HG03097 (cell line): ENCODE results near the gene GSE1.

Experiments
- ATAC-seq: cut with Tn5 transposase; IDR thresholded peaks from one replicate; pipeline ENCODE4 v1.9.1; 2021; ENCODE audit not compliant: unreplicated experiment, low FRiP score

The GSE1 gene

GRCh38 chr16:85573696-85574641 is 39.2 kb upstream of the GSE1 start:
- ATAC-seq, result no peak

DNA sequence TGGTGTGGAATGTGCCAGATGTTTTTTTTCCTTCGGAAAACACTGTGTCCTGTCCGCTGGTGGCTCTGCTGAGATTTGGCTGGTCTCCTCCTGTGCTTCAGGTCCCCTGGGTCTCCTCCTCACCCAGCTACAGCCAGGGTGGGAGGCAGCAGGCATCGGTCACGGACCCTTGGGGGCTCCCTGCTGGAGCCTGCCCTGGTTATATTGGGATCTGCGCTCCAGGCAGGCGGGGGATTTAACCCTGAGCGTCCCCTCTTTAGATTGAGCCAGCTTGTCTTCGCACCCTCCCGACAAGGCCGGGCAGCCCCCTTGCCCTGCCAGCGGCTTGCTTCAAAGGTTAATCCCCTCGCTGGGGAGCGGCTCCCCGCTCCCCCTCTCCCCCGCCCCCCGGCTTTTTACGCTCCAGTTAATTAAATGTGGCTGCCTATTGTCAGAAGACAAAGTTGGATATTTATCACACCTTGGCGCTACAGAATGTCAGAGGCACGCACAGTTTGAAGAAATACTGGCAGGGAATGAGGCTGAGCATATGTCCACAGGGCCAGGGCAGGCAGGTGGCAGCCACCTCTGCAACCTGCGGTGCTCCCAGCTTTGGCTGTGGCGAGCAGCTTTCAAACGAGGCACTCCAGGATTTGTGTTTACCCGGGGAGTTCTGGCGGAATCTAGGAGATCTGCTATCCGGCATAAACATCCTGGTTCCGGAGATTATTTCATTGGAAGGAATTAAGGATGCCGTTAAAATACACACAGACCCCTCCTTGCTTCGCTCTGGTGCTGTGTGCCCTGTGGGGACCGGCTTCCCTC is 38.2 kb upstream of the GSE1 start:
- no peak for ATAC-seq

- no peak for ATAC-seq
These were observed 37.2 kb upstream of the GSE1 start for GRCh38 chr16:85575920-85576319.

DNA sequence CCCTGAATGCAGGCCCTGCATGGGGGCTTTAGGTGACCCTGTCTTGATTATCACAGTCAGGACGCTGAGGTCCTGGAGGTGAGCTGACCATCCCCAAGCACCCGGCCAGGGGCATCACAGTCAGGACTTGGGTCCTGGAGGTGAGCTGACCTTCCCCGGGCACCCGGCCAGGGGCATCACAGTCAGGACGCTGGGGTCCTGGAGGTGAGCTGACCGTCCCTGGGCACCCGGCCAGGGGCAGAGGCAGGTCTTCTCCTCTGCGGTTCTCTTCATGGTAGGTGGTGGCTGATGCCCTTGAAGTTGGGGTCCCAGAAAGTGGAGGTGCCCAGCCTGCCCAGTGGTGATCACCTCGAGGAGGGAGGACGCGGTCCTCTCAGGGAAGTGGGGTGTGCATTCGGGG is 36.2 kb upstream of the GSE1 start:
- no peak for ATAC-seq

- ATAC-seq, result no peak
These were observed 35.1 kb upstream of the GSE1 start for GRCh38 chr16:85577899-85578598.

DNA sequence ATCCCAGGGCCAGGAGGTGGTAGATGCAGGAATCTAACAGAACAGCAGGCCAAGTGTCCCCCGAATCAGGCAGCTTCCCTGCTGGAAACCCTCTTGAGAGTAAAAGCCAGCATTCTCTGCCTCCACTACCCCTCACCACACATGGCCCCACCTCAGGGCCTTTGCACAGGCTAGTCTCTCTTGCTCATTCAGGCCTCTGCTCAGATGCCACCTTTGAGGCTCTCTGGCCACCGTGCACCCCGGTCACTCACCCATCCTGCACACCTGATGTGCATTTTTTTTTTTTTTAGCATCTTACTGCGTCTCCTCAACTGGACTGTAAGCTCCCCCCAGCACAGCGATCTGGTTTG is 34.5 kb upstream of the GSE1 start:
- no peak for ATAC-seq

- ATAC-seq, result no peak
These were observed 33.9 kb upstream of the GSE1 start for GRCh38 chr16:85579191-85579590.

GRCh38 chr16:85579923-85580580 is 33.1 kb upstream of the GSE1 start:
- no peak for ATAC-seq

DNA sequence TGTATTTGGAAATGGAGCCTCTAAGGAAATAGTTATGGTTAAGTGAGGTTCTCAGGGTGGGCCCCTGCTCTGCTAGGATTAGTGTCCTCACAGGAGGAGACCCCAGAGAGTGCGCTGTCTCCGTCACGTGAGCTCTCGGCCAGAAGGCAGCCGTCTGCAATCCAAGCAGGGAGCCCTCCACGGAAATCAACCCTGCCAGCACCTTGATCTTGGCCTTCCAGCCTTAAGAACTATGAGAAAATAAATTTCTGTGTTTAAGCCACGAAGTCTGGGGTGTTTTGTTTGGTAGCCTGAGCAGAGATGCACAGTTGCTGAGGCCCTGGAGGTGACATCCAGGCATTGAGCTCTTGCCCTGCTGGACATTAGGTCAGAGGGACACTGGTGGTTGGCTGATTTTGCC is 32.4 kb upstream of the GSE1 start:
- ATAC-seq, result no peak

DNA sequence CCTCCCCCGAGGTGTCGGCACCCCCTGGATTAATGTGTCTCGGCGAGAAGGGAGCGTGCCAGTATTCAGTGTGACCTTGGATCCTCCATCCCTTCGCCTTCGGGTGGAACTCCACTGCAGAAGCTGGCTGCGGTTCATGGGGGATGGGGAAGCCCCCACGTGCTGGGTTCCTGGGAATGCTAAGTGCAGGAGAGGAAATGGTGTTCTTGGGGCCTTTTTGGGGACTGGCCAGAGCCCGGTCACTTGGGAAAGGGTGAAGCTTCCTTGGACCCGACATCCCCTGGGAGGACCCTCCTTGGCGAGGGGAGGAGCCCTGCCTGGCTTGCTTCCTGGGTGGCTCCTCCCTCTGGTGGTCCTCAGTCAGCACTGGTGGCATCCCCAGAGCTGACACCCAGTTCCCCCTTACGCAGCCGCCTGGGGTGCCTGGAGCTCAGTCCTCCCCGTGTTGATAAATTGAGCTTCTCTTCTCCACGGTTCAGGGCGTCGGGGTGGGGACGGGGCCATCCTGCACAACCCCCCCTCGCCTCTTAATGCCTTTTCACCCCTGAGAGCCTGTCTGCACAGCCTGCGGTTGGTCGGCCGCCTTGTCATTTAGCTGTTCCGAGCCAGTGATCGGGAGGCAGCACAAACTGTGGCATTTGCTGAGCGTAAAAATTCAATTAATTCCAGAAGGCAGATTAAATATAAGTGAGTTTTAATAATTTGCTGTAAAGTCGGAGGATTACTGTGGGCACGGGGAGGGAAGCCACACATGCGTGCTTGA is 30.7 kb upstream of the GSE1 start:
- ATAC-seq, result no peak

- ATAC-seq, result no peak
These were observed 29.5 kb upstream of the GSE1 start for GRCh38 chr16:85583491-85584181.

DNA sequence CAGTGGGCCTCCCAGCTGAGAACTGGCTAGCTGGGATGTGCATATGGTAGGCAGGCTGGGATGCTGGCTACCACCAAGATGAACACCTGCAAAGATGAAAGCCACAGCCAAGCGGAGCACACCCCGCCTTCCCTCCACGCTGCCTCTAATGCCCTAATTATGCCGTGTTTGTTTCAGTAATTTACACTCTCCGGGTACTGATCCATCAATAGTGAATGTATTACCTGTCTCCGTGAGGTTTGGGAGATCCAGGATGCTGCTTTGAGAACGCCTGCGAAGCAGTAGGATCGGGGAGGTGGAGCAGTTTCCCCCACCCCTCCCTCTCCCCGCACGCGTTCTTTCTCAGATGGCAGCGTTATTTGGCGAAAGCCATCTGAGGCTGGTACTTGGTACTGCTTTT is 28.9 kb upstream of the GSE1 start:
- ATAC-seq, result no peak

GRCh38 chr16:85584819-85585282 is 28.3 kb upstream of the GSE1 start:
- ATAC-seq, result no peak

DNA sequence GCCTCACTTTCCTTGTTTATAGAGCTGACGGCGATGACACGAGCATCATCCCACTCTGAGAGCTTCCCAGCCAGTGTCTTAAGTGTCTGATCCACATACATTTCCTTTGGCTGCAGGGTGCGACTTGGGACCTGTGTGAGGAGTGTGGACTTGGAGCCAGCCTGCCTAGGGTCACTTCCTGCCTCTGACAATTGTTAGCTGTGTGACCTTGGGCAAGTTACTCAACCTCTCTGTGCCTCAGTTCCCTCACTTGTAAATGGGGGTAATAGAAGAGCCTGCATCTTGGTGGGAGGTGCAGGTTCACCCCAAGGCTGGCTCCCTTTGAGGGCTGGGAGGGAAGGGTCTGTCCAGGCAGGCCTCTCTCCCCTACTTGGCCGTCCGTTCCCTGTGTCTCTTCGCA is 27.4 kb upstream of the GSE1 start:
- ATAC-seq, result no peak

DNA sequence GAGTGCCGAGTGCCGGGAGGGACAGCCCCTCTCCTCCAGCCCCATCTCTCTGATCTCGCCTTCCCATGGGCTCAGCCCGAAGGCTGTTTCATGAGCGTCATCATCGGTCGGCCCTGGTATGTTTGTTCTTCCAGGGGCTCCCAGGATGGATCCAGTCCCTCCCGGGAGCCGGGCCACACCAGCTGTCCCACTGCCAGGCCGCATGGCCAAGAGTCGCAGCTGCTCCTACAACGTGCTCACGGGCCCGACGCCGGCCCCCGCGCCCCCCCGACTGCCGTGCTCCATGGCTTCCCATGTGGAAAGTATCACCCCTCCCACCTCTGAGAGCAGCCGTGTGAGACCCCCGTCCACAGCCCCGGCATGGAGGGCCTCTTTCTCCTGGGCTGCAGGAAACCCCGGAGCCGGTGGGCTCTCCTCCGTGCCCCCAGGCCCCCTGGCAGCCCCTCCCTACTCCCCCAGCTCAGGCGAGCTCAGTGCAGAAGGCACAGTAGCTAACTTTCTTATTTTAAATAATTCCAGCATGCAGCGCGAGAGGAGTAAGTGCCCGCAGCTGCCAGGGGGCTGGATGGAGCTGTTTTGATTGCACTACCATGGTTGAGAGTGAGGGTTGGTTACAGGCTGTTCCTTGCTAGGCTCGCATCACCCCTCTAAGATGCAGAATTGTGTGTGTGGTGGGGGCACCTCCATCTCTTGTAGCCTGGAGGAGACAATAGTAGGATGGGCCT is 26.6 kb upstream of the GSE1 start:
- ATAC-seq, result no peak

DNA sequence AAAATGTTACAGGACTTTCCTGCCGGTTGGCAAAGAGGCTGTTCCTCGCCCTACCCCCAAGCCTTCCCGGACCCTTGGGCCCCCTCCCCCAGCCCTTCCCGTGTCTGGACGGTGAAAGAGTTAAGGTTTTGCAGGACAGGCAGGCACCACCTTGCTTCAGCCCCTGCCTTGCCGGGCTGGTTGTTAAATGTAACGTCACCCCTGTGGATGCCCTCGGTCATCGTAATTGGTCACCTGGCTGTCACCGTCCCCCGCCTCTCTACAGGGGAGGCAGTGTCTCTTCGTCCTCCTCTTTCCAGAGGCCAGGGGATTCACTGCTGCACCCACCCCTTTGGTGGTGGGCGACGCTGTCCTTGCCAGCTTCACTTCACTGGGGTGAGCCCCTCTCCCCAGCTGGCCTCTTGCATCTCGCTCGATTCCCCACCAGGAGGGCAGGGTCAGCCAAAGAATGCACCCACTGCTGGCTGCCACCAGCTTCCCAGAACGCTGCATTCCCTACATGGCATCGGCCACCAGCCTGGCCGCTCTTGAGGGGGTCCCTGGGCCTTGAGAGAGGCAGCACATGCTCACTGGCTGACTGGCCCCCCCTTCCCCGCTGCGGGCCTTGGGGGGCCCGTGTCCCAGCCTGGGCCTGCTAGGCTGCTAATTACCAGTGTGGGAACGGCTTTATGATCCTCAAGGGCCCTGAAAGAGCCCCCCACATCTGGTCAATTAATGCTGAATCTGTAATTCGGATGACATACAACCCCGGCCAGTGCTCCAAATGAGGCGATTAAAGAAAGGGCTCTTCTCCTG is 25.2 kb upstream of the GSE1 start:
- ATAC-seq, result no peak

DNA sequence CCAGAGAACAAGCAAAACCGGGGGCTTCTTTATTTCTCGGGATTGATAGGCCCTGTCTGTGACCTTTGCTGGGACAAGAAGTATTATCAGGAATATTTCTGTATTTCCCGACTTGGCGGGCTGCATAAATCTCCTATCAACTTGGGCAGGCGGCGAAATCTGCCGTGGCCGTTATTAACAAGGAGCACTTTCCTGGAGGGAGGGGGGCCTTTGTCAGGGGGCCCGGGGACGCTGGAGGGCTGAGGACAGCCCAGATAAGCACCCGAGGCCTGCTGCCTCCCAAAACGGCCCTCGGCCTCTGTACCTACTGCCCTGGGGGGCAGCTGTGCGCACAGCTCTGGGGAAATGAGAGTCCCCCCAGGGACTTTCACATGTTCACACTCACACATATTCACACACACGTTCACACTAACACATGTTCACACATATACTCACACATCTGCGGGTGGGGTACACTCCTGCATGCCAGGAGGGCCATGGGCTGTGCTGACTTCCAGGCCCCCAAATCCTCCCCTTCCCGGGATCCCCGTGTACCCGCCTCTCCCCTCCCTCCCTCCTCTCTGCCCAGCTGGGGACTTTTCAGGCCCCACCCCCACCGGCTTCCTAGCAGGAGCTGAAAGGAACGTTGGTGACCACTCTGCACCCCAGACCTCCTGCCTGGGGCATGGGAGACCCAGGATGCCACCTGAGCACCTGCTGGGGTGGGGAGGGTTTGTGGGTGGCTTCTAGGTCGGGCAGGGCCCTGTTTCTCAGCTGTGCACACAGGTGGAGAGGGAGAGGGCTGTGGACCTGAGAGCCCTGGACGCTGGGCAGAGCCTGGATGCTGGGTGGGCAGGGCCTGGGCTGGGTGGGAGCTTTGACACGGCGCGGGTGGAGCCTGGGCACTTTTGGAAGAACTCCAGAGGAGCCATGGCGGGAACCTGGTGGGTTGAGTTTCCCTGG is 24.3 kb upstream of the GSE1 start:
- ATAC-seq, result no peak
